ENCODE data around the gene HEG1.

DNA sequence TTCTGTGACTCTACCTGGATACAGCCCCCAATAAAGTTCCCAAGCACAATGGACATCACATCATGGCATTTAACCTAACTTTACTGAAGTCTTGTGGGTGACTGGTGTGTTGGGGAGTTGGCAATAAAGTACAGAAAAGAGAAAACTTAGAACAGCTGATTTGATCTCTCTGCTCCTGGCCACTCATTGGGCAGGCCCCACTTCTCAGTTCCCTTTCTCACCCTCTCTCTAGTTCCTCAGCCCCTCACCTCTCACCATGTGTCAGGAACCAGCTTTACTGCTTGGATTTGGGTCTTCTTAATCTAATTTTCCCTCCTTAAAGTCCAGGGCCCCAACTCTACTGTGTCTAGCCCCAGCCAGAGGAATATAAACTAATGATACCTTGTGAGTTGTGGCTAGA lies 120.5 kb downstream of the HEG1 start:
- TF ChIP-seq, protein P1, sequence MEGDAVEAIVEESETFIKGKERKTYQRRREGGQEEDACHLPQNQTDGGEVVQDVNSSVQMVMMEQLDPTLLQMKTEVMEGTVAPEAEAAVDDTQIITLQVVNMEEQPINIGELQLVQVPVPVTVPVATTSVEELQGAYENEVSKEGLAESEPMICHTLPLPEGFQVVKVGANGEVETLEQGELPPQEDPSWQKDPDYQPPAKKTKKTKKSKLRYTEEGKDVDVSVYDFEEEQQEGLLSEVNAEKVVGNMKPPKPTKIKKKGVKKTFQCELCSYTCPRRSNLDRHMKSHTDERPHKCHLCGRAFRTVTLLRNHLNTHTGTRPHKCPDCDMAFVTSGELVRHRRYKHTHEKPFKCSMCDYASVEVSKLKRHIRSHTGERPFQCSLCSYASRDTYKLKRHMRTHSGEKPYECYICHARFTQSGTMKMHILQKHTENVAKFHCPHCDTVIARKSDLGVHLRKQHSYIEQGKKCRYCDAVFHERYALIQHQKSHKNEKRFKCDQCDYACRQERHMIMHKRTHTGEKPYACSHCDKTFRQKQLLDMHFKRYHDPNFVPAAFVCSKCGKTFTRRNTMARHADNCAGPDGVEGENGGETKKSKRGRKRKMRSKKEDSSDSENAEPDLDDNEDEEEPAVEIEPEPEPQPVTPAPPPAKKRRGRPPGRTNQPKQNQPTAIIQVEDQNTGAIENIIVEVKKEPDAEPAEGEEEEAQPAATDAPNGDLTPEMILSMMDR (IDR thresholded peaks at IDR 0.05; ENCODE audit: low read length): no peak
- no peak for TF ChIP-seq EZH2phosphoT487 (IDR thresholded peaks at IDR 0.05; ENCODE audit: low read length)
